ENCODE data around the gene CIAO2A. TPM values are rescaled to one million over a fixed set of nuclear protein-coding genes. Genes with fewer than 3 reads are reported as not detected.
"Not testable (repeated sequence)": the region's sequence is repeated elsewhere in the genome, so short reads cannot be mapped to it uniquely, and the experiment has no call there.

The CIAO2A gene
- total and polyA plus RNA-seq, 4 donors = 124 to 404 (median 159) TPM

- H3K27ac ChIP-seq (ENCODE audit: low read depth in 1 of 2, low read length in 2 of 2) = no peak overlapping the region
- TF ChIP-seq RAD21 (IDR thresholded peaks at IDR 0.05) = no peak
- TF ChIP-seq, protein P1, sequence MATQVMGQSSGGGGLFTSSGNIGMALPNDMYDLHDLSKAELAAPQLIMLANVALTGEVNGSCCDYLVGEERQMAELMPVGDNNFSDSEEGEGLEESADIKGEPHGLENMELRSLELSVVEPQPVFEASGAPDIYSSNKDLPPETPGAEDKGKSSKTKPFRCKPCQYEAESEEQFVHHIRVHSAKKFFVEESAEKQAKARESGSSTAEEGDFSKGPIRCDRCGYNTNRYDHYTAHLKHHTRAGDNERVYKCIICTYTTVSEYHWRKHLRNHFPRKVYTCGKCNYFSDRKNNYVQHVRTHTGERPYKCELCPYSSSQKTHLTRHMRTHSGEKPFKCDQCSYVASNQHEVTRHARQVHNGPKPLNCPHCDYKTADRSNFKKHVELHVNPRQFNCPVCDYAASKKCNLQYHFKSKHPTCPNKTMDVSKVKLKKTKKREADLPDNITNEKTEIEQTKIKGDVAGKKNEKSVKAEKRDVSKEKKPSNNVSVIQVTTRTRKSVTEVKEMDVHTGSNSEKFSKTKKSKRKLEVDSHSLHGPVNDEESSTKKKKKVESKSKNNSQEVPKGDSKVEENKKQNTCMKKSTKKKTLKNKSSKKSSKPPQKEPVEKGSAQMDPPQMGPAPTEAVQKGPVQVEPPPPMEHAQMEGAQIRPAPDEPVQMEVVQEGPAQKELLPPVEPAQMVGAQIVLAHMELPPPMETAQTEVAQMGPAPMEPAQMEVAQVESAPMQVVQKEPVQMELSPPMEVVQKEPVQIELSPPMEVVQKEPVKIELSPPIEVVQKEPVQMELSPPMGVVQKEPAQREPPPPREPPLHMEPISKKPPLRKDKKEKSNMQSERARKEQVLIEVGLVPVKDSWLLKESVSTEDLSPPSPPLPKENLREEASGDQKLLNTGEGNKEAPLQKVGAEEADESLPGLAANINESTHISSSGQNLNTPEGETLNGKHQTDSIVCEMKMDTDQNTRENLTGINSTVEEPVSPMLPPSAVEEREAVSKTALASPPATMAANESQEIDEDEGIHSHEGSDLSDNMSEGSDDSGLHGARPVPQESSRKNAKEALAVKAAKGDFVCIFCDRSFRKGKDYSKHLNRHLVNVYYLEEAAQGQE (IDR thresholded peaks at IDR 0.05) = no peak
- no peak for TF ChIP-seq HNF4A (conservative IDR thresholded peaks at IDR 0.05)
- no peak for TF ChIP-seq YY1 (IDR thresholded peaks at IDR 0.05)
- TF ChIP-seq FOXA1 (IDR thresholded peaks at IDR 0.05) = no peak
- TF ChIP-seq RXRA (IDR thresholded peaks at IDR 0.05) = no peak
- no peak for TF ChIP-seq ZBTB33 (IDR thresholded peaks at IDR 0.05)
- TF ChIP-seq EGR1 (IDR thresholded peaks at IDR 0.05; ENCODE audit: low read depth in 2 of 2) = no peak
- peaks cover 12 to 37% (median 31%) of the 10 kb centered on the region in 4 donors for H3K4me1 ChIP-seq (ENCODE audit: control insufficient read depth in 4 of 4, insufficient read depth in 4 of 4, low read length in 3 of 4)
- no peaks in the 10 kb centered on the region for H3K9me3 ChIP-seq (ENCODE audit: control insufficient read depth in 4 of 4, low read length in 3 of 4)
- DNase-seq (ENCODE audit: low spot score) = no peak
- 56% methylated on average over 1 of the region's 1 CpG for WGBS
- no peak overlapping the region for H3K9ac ChIP-seq (ENCODE audit: low read depth in 1 of 2, low read length in 2 of 2)
- H3K36me3 ChIP-seq (ENCODE audit: control insufficient read depth in 4 of 4, insufficient read depth in 3 of 4, low read depth in 1 of 4, low read length in 3 of 4) = no peaks in the 10 kb centered on the region
- H3K27me3 ChIP-seq (ENCODE audit: control insufficient read depth in 4 of 4, insufficient read depth in 4 of 4, low read length in 3 of 4) = no peaks in the 10 kb centered on the region
- H3K4me3 ChIP-seq (ENCODE audit: low read depth in 1 of 3, low read length in 3 of 3) = no peak overlapping the region
These were observed 27.2 kb downstream of the CIAO2A start for GRCh38 chr15:64066451-64066850.

DNA sequence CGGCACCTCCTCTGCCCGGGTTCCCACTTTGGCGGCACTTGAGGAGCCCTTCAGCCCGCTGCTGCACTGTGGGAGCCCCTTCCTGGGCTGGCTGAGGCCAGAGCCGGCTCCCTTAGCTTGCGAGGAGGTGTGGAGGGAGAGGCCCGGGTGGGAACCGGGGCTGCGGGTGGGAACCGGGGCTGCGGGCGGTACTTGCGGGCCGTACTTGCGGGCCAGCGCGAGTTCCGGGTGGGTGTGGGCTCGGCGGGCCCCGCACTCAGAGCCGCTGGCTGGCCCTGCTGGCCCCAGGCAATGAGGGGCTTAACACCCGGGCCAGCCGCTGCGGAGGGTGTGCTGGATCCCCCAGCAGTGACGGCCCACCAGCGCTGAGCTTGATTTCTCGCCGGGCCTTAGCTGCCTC is 32.9 kb downstream of the CIAO2A start:
- DNase-seq (ENCODE audit: low spot score) = no peak
- no peak overlapping the region for H3K27ac ChIP-seq (ENCODE audit: low read depth in 1 of 2, low read length in 2 of 2)

GRCh38 chr15:64059104-64059503 is 34.5 kb downstream of the CIAO2A start:
- not testable (repeated sequence) for H3K4me3 ChIP-seq (ENCODE audit: low read depth in 1 of 3, low read length in 3 of 3); H3K4me1 ChIP-seq (ENCODE audit: control insufficient read depth in 4 of 4, insufficient read depth in 4 of 4, low read length in 3 of 4); H3K36me3 ChIP-seq (ENCODE audit: control insufficient read depth in 4 of 4, insufficient read depth in 3 of 4, low read depth in 1 of 4, low read length in 3 of 4); DNase-seq (ENCODE audit: low spot score); H3K27ac ChIP-seq (ENCODE audit: low read depth in 1 of 2, low read length in 2 of 2); H3K9ac ChIP-seq (ENCODE audit: low read depth in 1 of 2, low read length in 2 of 2); H3K27me3 ChIP-seq (ENCODE audit: control insufficient read depth in 4 of 4, insufficient read depth in 4 of 4, low read length in 3 of 4); H3K9me3 ChIP-seq (ENCODE audit: control insufficient read depth in 4 of 4, low read length in 3 of 4)
- 96% methylated on average over 2 of the region's 2 CpGs for WGBS

More for the DNA sequence above, 32.9 kb downstream of the CIAO2A start:
- Histone ChIP-seq H3K9me3 (ENCODE audit: control insufficient read depth in 4 of 4, low read length in 3 of 4) (no peaks in the 10 kb centered on the region), H3K4me1 (ENCODE audit: control insufficient read depth in 4 of 4, insufficient read depth in 4 of 4, low read length in 3 of 4) (no peaks in the 10 kb centered on the region), H3K36me3 (ENCODE audit: control insufficient read depth in 4 of 4, insufficient read depth in 3 of 4, low read depth in 1 of 4, low read length in 3 of 4) (no peaks in the 10 kb centered on the region), H3K4me3 (ENCODE audit: low read depth in 1 of 3, low read length in 3 of 3) (no peak overlapping the region), H3K27me3 (ENCODE audit: control insufficient read depth in 4 of 4, insufficient read depth in 4 of 4, low read length in 3 of 4) (no peaks in the 10 kb centered on the region), H3K9ac (ENCODE audit: low read depth in 1 of 2, low read length in 2 of 2) (no peak overlapping the region)
- 94% methylated on average over 29 of the region's 29 CpGs for WGBS
- TF ChIP-seq ZBTB33 (IDR thresholded peaks at IDR 0.05) (no peak), SP1 (IDR thresholded peaks at IDR 0.05) (no peak), RAD21 (IDR thresholded peaks at IDR 0.05) (no peak), GABPA (IDR thresholded peaks at IDR 0.05 in 1 of 2, conservative IDR thresholded peaks at IDR 0.05 in 1 of 2) (no peak), ATF3 (IDR thresholded peaks at IDR 0.05) (no peak), TAF1 (conservative IDR thresholded peaks at IDR 0.05) (no peak), FOXA2 (IDR thresholded peaks at IDR 0.05) (no peak)

Data from liver (tissue), 9 donors.